Sigmoid colon (tissue), 3 donors: ENCODE results near the gene CBFA2T3.

Experiments used
- POLR2A ChIP-seq, 2 donors: fragments of 450-650 bp; IDR thresholded peaks; one replicate each; pipeline ENCODE4 v1.6.1; 2016; ENCODE audit warnings: antibody characterized with exemption in 2 of 2, mild to moderate bottlenecking in 2 of 2, moderate library complexity in 2 of 2
- TF ChIP-seq, protein P1 (sequence below), 4 experiments: fragments of 450-650 bp in 3 of 4; fragments of 200-600 bp in 1 of 4; IDR thresholded peaks; one replicate each; pipeline ENCODE4 v1.5.1; 2016 to 2019; ENCODE audit warnings: antibody characterized with exemption in 4 of 4, mild to moderate bottlenecking in 3 of 4, moderate library complexity in 2 of 4

DNA sequence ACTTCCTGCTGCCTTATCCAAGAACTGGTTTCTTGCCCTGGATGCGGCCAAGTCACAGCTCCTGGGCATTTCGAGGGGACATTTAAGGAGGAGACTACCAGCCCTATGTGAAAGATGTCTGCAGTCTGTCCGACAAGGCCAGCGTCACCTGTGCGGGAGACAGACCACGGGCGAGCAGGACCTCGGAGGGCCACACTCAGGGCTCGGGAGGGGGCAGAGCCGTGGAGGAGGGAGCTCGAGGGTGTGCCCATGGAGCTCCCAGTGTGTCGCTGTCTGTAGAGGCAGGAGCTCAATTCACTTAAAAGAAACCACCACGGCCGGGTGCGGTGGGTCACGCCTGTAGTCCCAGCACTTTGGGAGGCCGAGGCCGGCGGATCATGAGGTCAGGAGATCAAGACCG lies 33.3 kb downstream of the CBFA2T3 start:
- TF ChIP-seq, protein P1, sequence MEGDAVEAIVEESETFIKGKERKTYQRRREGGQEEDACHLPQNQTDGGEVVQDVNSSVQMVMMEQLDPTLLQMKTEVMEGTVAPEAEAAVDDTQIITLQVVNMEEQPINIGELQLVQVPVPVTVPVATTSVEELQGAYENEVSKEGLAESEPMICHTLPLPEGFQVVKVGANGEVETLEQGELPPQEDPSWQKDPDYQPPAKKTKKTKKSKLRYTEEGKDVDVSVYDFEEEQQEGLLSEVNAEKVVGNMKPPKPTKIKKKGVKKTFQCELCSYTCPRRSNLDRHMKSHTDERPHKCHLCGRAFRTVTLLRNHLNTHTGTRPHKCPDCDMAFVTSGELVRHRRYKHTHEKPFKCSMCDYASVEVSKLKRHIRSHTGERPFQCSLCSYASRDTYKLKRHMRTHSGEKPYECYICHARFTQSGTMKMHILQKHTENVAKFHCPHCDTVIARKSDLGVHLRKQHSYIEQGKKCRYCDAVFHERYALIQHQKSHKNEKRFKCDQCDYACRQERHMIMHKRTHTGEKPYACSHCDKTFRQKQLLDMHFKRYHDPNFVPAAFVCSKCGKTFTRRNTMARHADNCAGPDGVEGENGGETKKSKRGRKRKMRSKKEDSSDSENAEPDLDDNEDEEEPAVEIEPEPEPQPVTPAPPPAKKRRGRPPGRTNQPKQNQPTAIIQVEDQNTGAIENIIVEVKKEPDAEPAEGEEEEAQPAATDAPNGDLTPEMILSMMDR (IDR thresholded peaks at IDR 0.05) = no peak
- no peak for TF ChIP-seq POLR2A (IDR thresholded peaks at IDR 0.05)
